Hepatocyte (in vitro differentiated cells): ENCODE measurements around the gene ARHGAP22.

ENCODE experiments used
- EZH2 ChIP-seq: fragments of 200-600 bp; sonication (generic); IDR thresholded peaks from 2 replicates; pipeline ENCODE4 v1.6.1; 2016; ENCODE audit warnings: antibody characterized with exemption, mild to moderate bottlenecking, borderline replicate concordance
- TF ChIP-seq, protein P1 (sequence below): fragments of 200-600 bp; sonication (generic); IDR thresholded peaks from 2 replicates; pipeline ENCODE4 v1.5.1; 2016; ENCODE audit warnings: antibody characterized with exemption, mild to moderate bottlenecking; ENCODE audit not compliant: poor library complexity

- TF ChIP-seq, protein P1, sequence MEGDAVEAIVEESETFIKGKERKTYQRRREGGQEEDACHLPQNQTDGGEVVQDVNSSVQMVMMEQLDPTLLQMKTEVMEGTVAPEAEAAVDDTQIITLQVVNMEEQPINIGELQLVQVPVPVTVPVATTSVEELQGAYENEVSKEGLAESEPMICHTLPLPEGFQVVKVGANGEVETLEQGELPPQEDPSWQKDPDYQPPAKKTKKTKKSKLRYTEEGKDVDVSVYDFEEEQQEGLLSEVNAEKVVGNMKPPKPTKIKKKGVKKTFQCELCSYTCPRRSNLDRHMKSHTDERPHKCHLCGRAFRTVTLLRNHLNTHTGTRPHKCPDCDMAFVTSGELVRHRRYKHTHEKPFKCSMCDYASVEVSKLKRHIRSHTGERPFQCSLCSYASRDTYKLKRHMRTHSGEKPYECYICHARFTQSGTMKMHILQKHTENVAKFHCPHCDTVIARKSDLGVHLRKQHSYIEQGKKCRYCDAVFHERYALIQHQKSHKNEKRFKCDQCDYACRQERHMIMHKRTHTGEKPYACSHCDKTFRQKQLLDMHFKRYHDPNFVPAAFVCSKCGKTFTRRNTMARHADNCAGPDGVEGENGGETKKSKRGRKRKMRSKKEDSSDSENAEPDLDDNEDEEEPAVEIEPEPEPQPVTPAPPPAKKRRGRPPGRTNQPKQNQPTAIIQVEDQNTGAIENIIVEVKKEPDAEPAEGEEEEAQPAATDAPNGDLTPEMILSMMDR: no peak
- TF ChIP-seq EZH2: no peak
Observed at GRCh38 chr10:48475943-48476278, 129.0 kb downstream of the ARHGAP22 start.
